ENCODE data around the gene PPP2R3A. TPM values are rescaled to one million over a fixed set of nuclear protein-coding genes. Genes with fewer than 3 reads are reported as not detected.

The PPP2R3A gene
- total RNA-seq, 1 donor from 2014 or later, result 19.2 TPM

DNA sequence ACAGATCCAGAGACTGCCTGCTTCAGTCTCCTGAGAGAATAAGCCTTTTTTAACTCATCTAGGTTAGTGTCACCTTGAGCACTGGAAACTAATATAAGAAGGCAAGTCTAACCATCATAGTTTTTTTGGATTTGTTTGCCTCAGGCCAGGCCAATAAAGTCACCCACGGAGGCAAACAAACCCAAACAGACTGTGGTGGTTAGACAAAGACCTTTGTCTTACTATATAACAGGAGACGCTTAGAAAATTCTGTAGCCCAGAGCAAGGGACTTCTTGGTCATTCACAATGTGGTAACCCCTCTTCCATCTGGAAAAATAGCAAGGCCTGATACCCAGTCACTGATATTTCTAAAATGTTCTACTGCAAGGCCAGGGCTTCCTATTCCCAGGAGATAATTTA lies 45.3 kb upstream of the PPP2R3A start:
- DNase-seq (ENCODE audit: extremely low spot score, unreplicated experiment), result no peak
- Mint-ChIP-seq H3K4me3 (ENCODE audit: unreplicated experiment) (no peak overlapping the region), H3K4me1 (ENCODE audit: unreplicated experiment) (no peaks in the 10 kb centered on the region)

DNA sequence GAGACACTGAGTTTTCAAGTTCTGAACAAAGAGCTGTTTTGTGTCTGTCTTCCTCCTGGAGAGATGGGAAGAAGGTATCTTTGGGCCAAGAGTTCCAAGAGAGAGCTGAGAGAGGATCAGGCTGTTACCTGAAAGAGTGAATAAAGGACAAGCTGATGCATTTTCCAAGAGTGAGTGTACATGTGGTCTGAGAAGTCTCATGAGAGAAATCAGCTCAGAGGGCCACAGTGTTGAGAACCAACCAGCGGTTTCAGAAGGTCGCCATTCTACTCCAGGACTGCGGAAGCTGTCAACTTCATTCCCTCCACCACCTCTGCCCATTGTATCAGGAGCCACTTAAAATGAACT lies 42.7 kb upstream of the PPP2R3A start:
- H3K36me3 Mint-ChIP-seq (ENCODE audit: unreplicated experiment), result no peaks in the 10 kb centered on the region
- DNase-seq (ENCODE audit: extremely low spot score, unreplicated experiment), result no peak
- peaks cover 6% of the 10 kb centered on the region for H3K9me3 Mint-ChIP-seq (ENCODE audit: unreplicated experiment)
- H3K4me1 Mint-ChIP-seq (ENCODE audit: unreplicated experiment), result peaks cover 18% of the 10 kb centered on the region
- no peak overlapping the region for H3K4me3 Mint-ChIP-seq (ENCODE audit: unreplicated experiment)
- H3K27me3 Mint-ChIP-seq (ENCODE audit: unreplicated experiment), result no peaks in the 10 kb centered on the region
- H3K27ac Mint-ChIP-seq (ENCODE audit: unreplicated experiment), result no peak overlapping the region
- TF ChIP-seq CTCF (IDR thresholded peaks at IDR 0.05), result no peak

More for the DNA sequence above, 45.3 kb upstream of the PPP2R3A start:
- Mint-ChIP-seq H3K27me3 (ENCODE audit: unreplicated experiment) (no peaks in the 10 kb centered on the region), H3K36me3 (ENCODE audit: unreplicated experiment) (no peaks in the 10 kb centered on the region), H3K9me3 (ENCODE audit: unreplicated experiment) (no peaks in the 10 kb centered on the region), H3K27ac (ENCODE audit: unreplicated experiment) (no peak overlapping the region)
- no peak for TF ChIP-seq CTCF (IDR thresholded peaks at IDR 0.05)

DNA sequence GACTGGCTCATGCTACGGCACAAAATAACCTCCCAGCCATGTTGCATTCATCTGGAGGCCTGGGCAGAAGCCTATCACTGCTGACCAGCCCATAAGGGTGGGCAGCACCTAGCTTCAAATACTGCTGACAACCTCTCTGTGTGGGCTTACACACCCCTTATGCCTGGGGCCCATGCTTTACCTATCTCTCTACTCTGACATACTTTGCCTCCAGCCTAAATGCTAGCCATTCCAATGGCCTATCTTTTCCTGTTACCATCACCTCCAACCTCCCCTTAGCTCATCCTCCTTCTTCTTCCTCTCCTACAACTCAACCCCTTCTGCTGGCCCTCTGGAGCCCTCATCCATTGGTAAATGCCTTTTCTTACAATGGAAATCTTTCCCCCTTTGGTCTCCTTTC lies 41.0 kb upstream of the PPP2R3A start:
- Mint-ChIP-seq H3K9me3 (ENCODE audit: unreplicated experiment) (peaks cover 7% of the 10 kb centered on the region), H3K27me3 (ENCODE audit: unreplicated experiment) (no peaks in the 10 kb centered on the region), H3K4me1 (ENCODE audit: unreplicated experiment) (peaks cover 30% of the 10 kb centered on the region), H3K36me3 (ENCODE audit: unreplicated experiment) (no peaks in the 10 kb centered on the region), H3K27ac (ENCODE audit: unreplicated experiment) (no peak overlapping the region), H3K4me3 (ENCODE audit: unreplicated experiment) (no peak overlapping the region)
- no peak for TF ChIP-seq CTCF (IDR thresholded peaks at IDR 0.05)
- DNase-seq (ENCODE audit: extremely low spot score, unreplicated experiment), result no peak

DNA sequence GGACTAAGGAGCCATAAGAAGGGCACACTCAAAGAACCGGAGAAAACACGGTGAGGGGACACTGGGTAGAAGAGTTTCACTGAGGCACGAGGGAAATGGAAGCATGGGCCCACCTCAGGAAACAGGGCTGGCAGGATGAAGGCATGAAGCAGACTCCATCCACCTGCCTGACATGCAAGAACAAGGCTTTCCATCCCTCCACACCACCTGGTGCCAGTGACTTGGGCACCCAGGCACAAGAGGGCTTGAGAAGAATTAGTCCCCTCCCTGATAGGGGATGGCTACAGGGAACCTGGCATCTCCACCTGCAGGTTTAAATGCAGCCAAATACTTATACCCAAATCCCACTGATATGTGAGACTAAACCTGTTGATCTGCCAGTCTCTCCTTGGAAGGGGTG lies 38.9 kb upstream of the PPP2R3A start:
- peak overlapping the region; percentile 89 for H3K27ac Mint-ChIP-seq (ENCODE audit: unreplicated experiment)
- peaks cover 7% of the 10 kb centered on the region for H3K9me3 Mint-ChIP-seq (ENCODE audit: unreplicated experiment)
- H3K4me3 Mint-ChIP-seq (ENCODE audit: unreplicated experiment), result no peak overlapping the region
- no peaks in the 10 kb centered on the region for H3K36me3 Mint-ChIP-seq (ENCODE audit: unreplicated experiment)
- H3K27me3 Mint-ChIP-seq (ENCODE audit: unreplicated experiment), result no peaks in the 10 kb centered on the region
- DNase-seq (ENCODE audit: extremely low spot score, unreplicated experiment), result no peak
- no peak for TF ChIP-seq CTCF (IDR thresholded peaks at IDR 0.05)
- H3K4me1 Mint-ChIP-seq (ENCODE audit: unreplicated experiment), result peaks cover 44% of the 10 kb centered on the region

GRCh38 chr3:135927155-135927554 lies 38.4 kb upstream of the PPP2R3A start:
- H3K4me1 Mint-ChIP-seq (ENCODE audit: unreplicated experiment), result peaks cover 44% of the 10 kb centered on the region
- no peak for DNase-seq (ENCODE audit: extremely low spot score, unreplicated experiment)
- peaks cover 7% of the 10 kb centered on the region for H3K9me3 Mint-ChIP-seq (ENCODE audit: unreplicated experiment)
- no peaks in the 10 kb centered on the region for H3K36me3 Mint-ChIP-seq (ENCODE audit: unreplicated experiment)
- H3K27ac Mint-ChIP-seq (ENCODE audit: unreplicated experiment), result peak overlapping the region; percentile 89
- H3K27me3 Mint-ChIP-seq (ENCODE audit: unreplicated experiment), result no peaks in the 10 kb centered on the region
- H3K4me3 Mint-ChIP-seq (ENCODE audit: unreplicated experiment), result no peak overlapping the region
- no peak for TF ChIP-seq CTCF (IDR thresholded peaks at IDR 0.05)

Measured in osteocyte (in vitro differentiated cells).